ENCODE measurements around the gene DLK2.

GRCh38 chr6:43481591-43482236 lies 26.4 kb upstream of the DLK2 start:
- TF ChIP-seq RAD51 (IDR thresholded peaks at IDR 0.05; ENCODE audit: borderline replicate concordance) (no peak), POLR2A (IDR thresholded peaks at IDR 0.05; ENCODE audit: insufficient read depth in 1 of 2, low read depth in 2 of 2, low read length in 2 of 2) (no peak), SRF (IDR thresholded peaks at IDR 0.05; ENCODE audit: low read depth, low read length) (no peak), ISL2 (CRISPR knock-in tag; IDR thresholded peaks at IDR 0.05) (no peak)
